Spleen (tissue), 11 donors: Measurements from ENCODE around the gene BRD1. TPM values are rescaled to one million over a fixed set of nuclear protein-coding genes. Genes with fewer than 3 reads are reported as not detected.
A peak's percentile ranks its signal among the peaks of the same experiment; 100 is the strongest.

ENCODE experiments used
- DNase-seq: peaks from one replicate; pipeline ENCODE4 v3.0.0-alpha.2; 2020
- H3K27ac ChIP-seq, 8 donors: fragments of 200-600 bp; sonication (generic) in 7 of 8; 1 replicate in 4 of 8; 2 replicates in 4 of 8; pipeline versions ENCODE4 v1.5.0 to v1.8.0; 2016 to 2021; ENCODE audit warnings: inconsistent platforms in 4 of 8, mild to moderate bottlenecking in 4 of 8, moderate library complexity in 1 of 8
- H3K27me3 ChIP-seq, 7 donors: fragments of 200-600 bp; sonication (generic) in 6 of 7; replicated peaks in 1 of 7; 1 replicate in 4 of 7; 2 replicates in 3 of 7; pipeline versions ENCODE4 v1.5.0 to v1.8.0; 2016 to 2021; ENCODE audit warnings: inconsistent platforms in 3 of 7, mild to moderate bottlenecking in 1 of 7
- H3K36me3 ChIP-seq, 6 donors: fragments of 200-600 bp; sonication (generic) in 5 of 6; 1 replicate in 4 of 6; 2 replicates in 2 of 6; pipeline versions ENCODE4 v1.5.0 to v1.8.0; 2016 to 2021; ENCODE audit warnings: inconsistent platforms in 2 of 6
- H3K4me1 ChIP-seq, 6 donors: fragments of 200-600 bp; sonication (generic) in 5 of 6; 1 replicate in 3 of 6; 2 replicates in 3 of 6; pipeline versions ENCODE4 v1.5.0 to v1.8.0; 2016 to 2021; ENCODE audit warnings: inconsistent platforms in 3 of 6
- H3K4me3 ChIP-seq, 8 donors: fragments of 200-600 bp; sonication (generic) in 7 of 8; 1 replicate in 4 of 8; 2 replicates in 4 of 8; pipeline versions ENCODE4 v1.5.0 to v1.8.0; 2016 to 2021; ENCODE audit warnings: inconsistent platforms in 4 of 8, mild to moderate bottlenecking in 4 of 8, moderate library complexity in 2 of 8
- H3K9me3 ChIP-seq, 8 donors: fragments of 200-600 bp; sonication (generic) in 7 of 8; 1 replicate in 4 of 8; 2 replicates in 4 of 8; pipeline versions ENCODE4 v1.5.0 to v1.8.0; 2016 to 2021; ENCODE audit warnings: inconsistent platforms in 4 of 8
- POLR2A ChIP-seq, 3 donors: fragments of 450-650 bp; IDR thresholded peaks; one replicate each; pipeline ENCODE4 v1.5.1; 2017; ENCODE audit warnings: antibody characterized with exemption in 3 of 3, mild to moderate bottlenecking in 1 of 3
- POLR2AphosphoS5 ChIP-seq, 3 donors: sonication (generic); formaldehyde crosslinking; IDR thresholded peaks; one replicate each; pipeline ENCODE4 v1.5.1; 2017; ENCODE audit warnings: antibody characterized with exemption in 3 of 3
- WGBS, 5 donors: extraction: QIAGEN DNeasy Blood & Tissue Kit in 3 of 5; methylation state at CpG; one replicate each; pipeline versions ENCODE4 v1.1.5 to v1.1.7; 2013 to 2018; 5-methylcytosine and 5-hydroxymethylcytosine counted together
- intact Hi-C: fragments of 100-400 bp; cut with DNase I; formaldehyde crosslinking; loops from one replicate; pipeline ENCODE4 v1.15.0; 2023; ENCODE audit warnings: low total_unique reads
- polyA plus RNA-seq, 3 donors: library from polyadenylated mRNA; stranded (reverse); fragments of 200-250 nt; gene quantifications; one replicate each; pipeline ENCODE4 v1.2.1, GENCODE V29; 2013
- total RNA-seq, 7 donors: library from RNA; depleted of rRNA in 3 of 7; stranded (reverse); fragments of >200 nt in 3 of 7; fragmentation: NEBNext Ultra II Directional in 4 of 7; extraction: Animal tissue kit (Norgen Biotek cat#: 25700) in 4 of 7; gene quantifications; one replicate each; pipeline versions ENCODE4 v1.1.0 to v1.2.1, GENCODE V29; 2016 to 2021
- TF ChIP-seq, protein P1 (sequence below), 11 experiments: fragments of 200-600 bp in 7 of 11; fragments of 450-650 bp in 4 of 11; sonication (generic) in 4 of 11; IDR thresholded peaks in 8 of 11; conservative IDR thresholded peaks in 3 of 11; 1 replicate in 7 of 11; 2 replicates in 4 of 11; pipeline versions ENCODE4 v1.4.0 to v1.8.0; 2016 to 2021; ENCODE audit warnings: antibody characterized with exemption in 11 of 11, inconsistent platforms in 4 of 11, mild to moderate bottlenecking in 1 of 11
- donor health status: healthy with polysubstance abuse.
- donor health status: DM: no; HTN: no; CAD: no; lungs with moderate emphysema.
- donor health status: DM: no; HTN: no; CAD: no.
- donor health status: Bipolar disorder and iron deficiency.
- donor health status: healthy.
- donor health status: DM: no; HTN: no; CAD: no.
- donor health status: DM: yes; HTN: yes; CAD: no.

Gene BRD1
- total and polyA plus RNA-seq, 10 donors = 14.2 to 59.6 (median 37.4) TPM

DNA sequence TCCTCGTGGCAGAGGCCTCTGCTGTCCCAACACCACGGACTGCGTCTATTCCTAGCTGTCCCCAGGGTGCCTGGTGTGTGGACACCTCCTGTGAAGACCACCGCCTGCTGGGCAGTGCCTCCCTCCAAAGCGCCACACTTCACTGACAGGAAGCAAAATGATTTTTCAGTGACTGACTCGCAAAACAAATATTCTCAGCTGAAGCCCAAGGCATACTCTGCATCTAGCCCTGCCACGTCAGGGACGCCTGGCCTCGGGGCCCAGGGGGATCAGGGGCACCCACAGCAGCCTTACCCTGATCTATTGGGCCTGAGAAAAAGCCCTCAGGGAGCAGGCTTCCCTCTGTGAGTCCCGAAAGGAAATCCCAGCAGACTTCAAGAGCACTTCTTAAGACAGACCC, 2.2 kb downstream of the BRD1 start:
- Histone ChIP-seq H3K36me3 (peaks cover 0 to 52% (median 31%) of the 10 kb centered on the region in 6 donors), H3K27ac (peak overlapping the region in 3 of 8 donors; percentile 91 to 92 (median 92)), H3K4me3 (peak overlapping the region in 6 of 8 donors; percentile 50 to 85 (median 69)), H3K9me3 (no peaks in the 10 kb centered on the region), H3K4me1 (peaks cover 24 to 85% (median 57%) of the 10 kb centered on the region in 6 donors), H3K27me3 (no peaks in the 10 kb centered on the region)
- WGBS, 5 donors = 56 to 80% (median 66%) methylated on average over 10 of the region's 10 CpGs
- DNase-seq = no peak
- TF ChIP-seq POLR2A (IDR thresholded peaks at IDR 0.05) (no peak), POLR2AphosphoS5 (IDR thresholded peaks at IDR 0.05) (no peak)
- TF ChIP-seq, protein P1, sequence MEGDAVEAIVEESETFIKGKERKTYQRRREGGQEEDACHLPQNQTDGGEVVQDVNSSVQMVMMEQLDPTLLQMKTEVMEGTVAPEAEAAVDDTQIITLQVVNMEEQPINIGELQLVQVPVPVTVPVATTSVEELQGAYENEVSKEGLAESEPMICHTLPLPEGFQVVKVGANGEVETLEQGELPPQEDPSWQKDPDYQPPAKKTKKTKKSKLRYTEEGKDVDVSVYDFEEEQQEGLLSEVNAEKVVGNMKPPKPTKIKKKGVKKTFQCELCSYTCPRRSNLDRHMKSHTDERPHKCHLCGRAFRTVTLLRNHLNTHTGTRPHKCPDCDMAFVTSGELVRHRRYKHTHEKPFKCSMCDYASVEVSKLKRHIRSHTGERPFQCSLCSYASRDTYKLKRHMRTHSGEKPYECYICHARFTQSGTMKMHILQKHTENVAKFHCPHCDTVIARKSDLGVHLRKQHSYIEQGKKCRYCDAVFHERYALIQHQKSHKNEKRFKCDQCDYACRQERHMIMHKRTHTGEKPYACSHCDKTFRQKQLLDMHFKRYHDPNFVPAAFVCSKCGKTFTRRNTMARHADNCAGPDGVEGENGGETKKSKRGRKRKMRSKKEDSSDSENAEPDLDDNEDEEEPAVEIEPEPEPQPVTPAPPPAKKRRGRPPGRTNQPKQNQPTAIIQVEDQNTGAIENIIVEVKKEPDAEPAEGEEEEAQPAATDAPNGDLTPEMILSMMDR (IDR thresholded peaks at IDR 0.05 in 8 of 11, conservative IDR thresholded peaks at IDR 0.05 in 3 of 11) = no peak
- intact Hi-C loops = no loop called here

DNA sequence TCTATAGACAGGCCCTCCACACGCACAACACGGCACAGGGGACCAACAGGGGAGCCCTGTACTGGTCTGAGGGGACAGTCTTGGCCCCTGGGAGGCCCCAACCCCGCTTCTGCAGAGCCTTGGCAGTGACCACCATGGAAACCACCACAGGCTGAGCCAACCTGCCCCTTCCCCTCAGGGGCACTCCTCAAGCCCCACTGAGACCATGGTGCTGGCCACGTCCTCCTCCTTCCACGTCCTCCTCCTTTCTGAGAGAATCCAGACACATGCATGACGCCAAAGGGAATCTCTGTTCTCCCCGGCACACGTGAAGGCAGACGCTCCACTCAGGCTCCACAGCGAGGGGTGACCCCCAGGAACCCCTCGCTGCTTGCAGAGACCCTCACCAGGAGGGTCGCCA, 2.7 kb downstream of the BRD1 start:
- no peak for DNase-seq
- TF ChIP-seq, protein P1 (IDR thresholded peaks at IDR 0.05 in 8 of 11, conservative IDR thresholded peaks at IDR 0.05 in 3 of 11) = no peak
- no peak for TF ChIP-seq POLR2AphosphoS5 (IDR thresholded peaks at IDR 0.05)
- TF ChIP-seq POLR2A (IDR thresholded peaks at IDR 0.05) = no peak
- Histone ChIP-seq H3K9me3 (no peaks in the 10 kb centered on the region), H3K4me3 (peak overlapping the region in 1 of 8 donors; percentile 83), H3K36me3 (peaks cover 0 to 57% (median 34%) of the 10 kb centered on the region in 6 donors), H3K4me1 (peaks cover 24 to 90% (median 60%) of the 10 kb centered on the region in 6 donors), H3K27me3 (no peaks in the 10 kb centered on the region), H3K27ac (peak overlapping the region in 1 of 8 donors; percentile 92)
- intact Hi-C loops = no loop called here
- WGBS, 5 donors = 87 to 96% (median 94%) methylated on average over 10 to 12 of the region's 12 CpGs

DNA sequence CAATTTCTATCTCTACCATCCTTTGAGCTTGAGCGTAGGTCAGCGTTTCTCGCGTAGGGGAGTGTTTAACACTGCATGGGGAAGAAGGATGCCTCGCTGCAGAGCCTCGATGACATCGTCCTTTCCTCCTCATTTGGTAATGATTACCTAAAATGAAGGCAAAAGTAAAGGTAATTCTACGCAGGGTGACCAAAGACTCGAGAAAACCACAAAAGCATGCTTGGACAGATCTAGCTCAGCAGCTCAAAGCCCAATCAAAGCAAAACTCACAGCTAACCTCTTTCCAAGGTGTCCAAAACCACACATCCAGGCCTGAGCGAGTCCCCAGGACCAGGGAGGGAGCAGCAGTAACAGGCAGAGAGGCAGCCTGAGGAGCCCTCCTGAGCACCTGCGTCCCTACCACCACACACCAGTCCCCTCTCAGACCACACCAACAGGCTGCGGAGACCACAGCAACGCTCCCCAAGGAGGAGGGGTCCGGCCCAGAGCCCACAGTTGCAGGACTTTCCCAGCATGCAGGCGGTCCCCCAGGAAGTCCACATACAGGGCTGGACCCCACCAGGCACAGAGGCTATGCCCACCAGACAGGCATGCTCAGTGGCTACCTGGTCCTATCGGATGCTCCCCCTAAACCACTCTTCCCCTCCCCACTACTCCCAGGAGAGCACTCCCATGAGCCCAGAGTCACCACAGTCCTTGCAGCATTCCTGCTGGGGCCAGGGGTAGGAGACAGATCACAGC, 3.3 kb downstream of the BRD1 start:
- H3K4me3 ChIP-seq = peak overlapping the region in 1 of 8 donors; percentile 83
- no peak overlapping the region for H3K27ac ChIP-seq
- H3K27me3 ChIP-seq = no peaks in the 10 kb centered on the region
- intact Hi-C loops = no loop called here
- H3K36me3 ChIP-seq = peaks cover 0 to 63% (median 38%) of the 10 kb centered on the region in 6 donors
- TF ChIP-seq POLR2AphosphoS5 (IDR thresholded peaks at IDR 0.05) = no peak
- TF ChIP-seq, protein P1 (IDR thresholded peaks at IDR 0.05 in 8 of 11, conservative IDR thresholded peaks at IDR 0.05 in 3 of 11) = no peak
- TF ChIP-seq POLR2A (IDR thresholded peaks at IDR 0.05) = no peak
- 85 to 93% (median 88%) methylated on average over 15 to 16 of the region's 16 CpGs for WGBS, 5 donors
- DNase-seq = no peak
- no peaks in the 10 kb centered on the region for H3K9me3 ChIP-seq
- H3K4me1 ChIP-seq = peaks cover 24 to 88% (median 58%) of the 10 kb centered on the region in 6 donors

DNA sequence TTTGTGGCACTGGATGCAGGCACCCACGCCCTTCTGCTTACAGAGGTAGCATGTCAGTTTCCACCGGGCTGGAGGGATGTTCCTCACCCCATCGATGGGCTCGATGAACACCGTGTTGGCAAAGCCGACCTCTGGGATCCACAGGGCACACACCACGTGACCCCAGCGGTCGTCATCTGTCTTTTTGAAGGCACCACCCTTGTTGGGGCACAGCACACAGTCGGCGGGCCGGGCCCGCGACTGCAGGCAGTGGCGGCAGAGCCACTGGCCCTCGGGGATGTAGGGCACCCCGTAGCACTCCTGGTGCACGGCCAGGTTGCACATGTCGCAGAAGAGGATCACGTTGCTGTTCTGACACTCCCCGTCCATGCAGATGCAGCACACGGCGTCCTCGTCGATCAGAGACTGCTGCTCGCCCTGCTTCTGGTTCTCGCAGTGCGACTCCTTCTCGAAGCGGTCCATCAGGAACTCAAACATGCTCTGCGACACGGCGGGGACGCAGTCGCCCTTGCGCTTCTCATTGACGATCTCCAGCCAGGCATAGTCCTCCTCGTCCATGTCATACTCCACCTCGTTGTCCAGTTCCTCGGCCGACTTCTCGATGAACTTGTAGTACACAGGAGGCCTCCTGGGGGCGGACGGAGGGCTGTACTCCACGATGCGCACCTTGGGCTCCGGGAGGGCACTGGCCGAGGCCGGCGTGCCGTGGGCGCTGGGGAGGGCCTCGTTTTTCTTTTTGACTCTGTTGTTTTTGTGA, 4.2 kb downstream of the BRD1 start:
- H3K4me3 ChIP-seq = no peak overlapping the region
- no peaks in the 10 kb centered on the region for H3K27me3 ChIP-seq
- TF ChIP-seq POLR2AphosphoS5 (IDR thresholded peaks at IDR 0.05) = peak in 2 of 3 donors; percentile 17 to 52
- TF ChIP-seq, protein P1 (IDR thresholded peaks at IDR 0.05 in 8 of 11, conservative IDR thresholded peaks at IDR 0.05 in 3 of 11) = no peak
- H3K9me3 ChIP-seq = no peaks in the 10 kb centered on the region
- H3K36me3 ChIP-seq = peaks cover 0 to 72% (median 47%) of the 10 kb centered on the region in 6 donors
- H3K4me1 ChIP-seq = peaks cover 24 to 87% (median 55%) of the 10 kb centered on the region in 6 donors
- no peak overlapping the region for H3K27ac ChIP-seq
- no peak for DNase-seq
- intact Hi-C loops = no loop called here
- WGBS, 5 donors = 94 to 96% (median 95%) methylated on average over 40 to 53 of the region's 53 CpGs
